SH-SY5Y (cell line): Measurements from ENCODE around the gene ZNF547.

ENCODE experiments used
- GATA2 ChIP-seq: IDR thresholded peaks from 2 replicates; pipeline ENCODE4 v1.6.1; 2011; ENCODE audit warnings: mild to moderate bottlenecking, low read depth, low read length
- GATA3 ChIP-seq: IDR thresholded peaks from 2 replicates; pipeline ENCODE4 v1.6.1; 2011; ENCODE audit warnings: low read depth, mild to moderate bottlenecking, low read length, moderate library complexity

DNA sequence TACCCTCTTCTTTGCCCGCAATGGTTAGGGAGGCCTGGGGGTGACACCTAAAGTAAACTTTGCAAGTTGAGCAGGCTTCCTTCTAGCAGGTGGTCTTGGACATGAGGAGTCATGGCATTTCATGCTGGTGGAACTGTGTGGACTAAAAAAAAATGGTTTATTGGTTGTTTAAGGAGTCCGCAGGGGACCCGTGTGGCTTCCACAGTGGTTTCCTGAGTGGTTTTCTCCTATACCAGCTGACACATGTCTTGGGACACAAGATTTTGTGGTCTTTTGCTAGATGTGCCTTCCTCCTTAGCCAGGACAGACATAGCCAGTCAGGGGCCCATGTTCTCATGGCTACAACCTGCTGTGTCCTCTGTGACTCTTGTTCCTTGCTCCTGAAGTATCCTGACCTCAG lies 41.6 kb upstream of the ZNF547 start:
- no peak for TF ChIP-seq GATA3
- TF ChIP-seq GATA2, result no peak
